Endothelial cell (in vitro differentiated cells): Measurements from ENCODE around the gene PLPPR5. TPM values are rescaled to one million over a fixed set of nuclear protein-coding genes. Genes with fewer than 3 reads are reported as not detected.

Experiments used
- DNase-seq: peaks from one replicate; pipeline ENCODE4 v3.0.0; 2021; ENCODE audit warnings: low spot score
- H3K27ac Mint-ChIP-seq: one replicate; pipeline ENCODE4 v1.8.0; 2021; ENCODE audit warnings: mixed read lengths, inconsistent platforms; ENCODE audit not compliant: unreplicated experiment
- H3K27me3 Mint-ChIP-seq: one replicate; pipeline ENCODE4 v1.8.0; 2021; ENCODE audit warnings: mild to moderate bottlenecking, moderate library complexity, mixed read lengths, inconsistent platforms; ENCODE audit not compliant: unreplicated experiment
- H3K36me3 Mint-ChIP-seq: one replicate; pipeline ENCODE4 v1.8.0; 2021; ENCODE audit warnings: mild to moderate bottlenecking, low read depth, mixed read lengths, inconsistent platforms; ENCODE audit not compliant: unreplicated experiment
- H3K4me1 Mint-ChIP-seq: one replicate; pipeline ENCODE4 v1.8.0; 2021; ENCODE audit warnings: mild to moderate bottlenecking, mixed read lengths, inconsistent platforms; ENCODE audit not compliant: unreplicated experiment
- H3K4me3 Mint-ChIP-seq: one replicate; pipeline ENCODE4 v1.8.0; 2021; ENCODE audit warnings: mild to moderate bottlenecking, mixed read lengths, inconsistent platforms; ENCODE audit not compliant: unreplicated experiment
- H3K9me3 Mint-ChIP-seq: one replicate; pipeline ENCODE4 v1.8.0; 2021; ENCODE audit warnings: mixed read lengths, inconsistent platforms; ENCODE audit not compliant: unreplicated experiment
- CTCF ChIP-seq: fragments of 200-600 bp; sonication (generic); IDR thresholded peaks from one replicate; pipeline ENCODE4 v1.5.0; 2021; ENCODE audit warnings: antibody characterized with exemption; ENCODE audit not compliant: unreplicated experiment
- total RNA-seq: library from RNA; stranded (reverse); fragmentation: NEBNext Ultra II Directional; extraction: Animal tissue kit (Norgen Biotek cat#: 25700); gene quantifications from one replicate; pipeline ENCODE4 v1.2.1, GENCODE V29; 2021; ENCODE audit not compliant: unreplicated experiment

The PLPPR5 gene
- total RNA-seq, 1 donor from 2014 or later = 1.1 TPM

GRCh38 chr1:98903726-98904125 is 100.9 kb downstream of the PLPPR5 start:
- Mint-ChIP-seq H3K9me3 (no peaks in the 10 kb centered on the region), H3K36me3 (no peaks in the 10 kb centered on the region), H3K4me3 (no peak overlapping the region), H3K27ac (no peak overlapping the region), H3K4me1 (no peaks in the 10 kb centered on the region), H3K27me3 (no peaks in the 10 kb centered on the region)
- no peak for DNase-seq
- TF ChIP-seq CTCF = no peak

GRCh38 chr1:98903261-98903660 is 101.4 kb downstream of the PLPPR5 start:
- H3K27me3 Mint-ChIP-seq = no peaks in the 10 kb centered on the region
- no peak for DNase-seq
- H3K27ac Mint-ChIP-seq = no peak overlapping the region
- no peak overlapping the region for H3K4me3 Mint-ChIP-seq
- TF ChIP-seq CTCF = no peak
- H3K4me1 Mint-ChIP-seq = no peaks in the 10 kb centered on the region
- H3K36me3 Mint-ChIP-seq = no peaks in the 10 kb centered on the region
- no peaks in the 10 kb centered on the region for H3K9me3 Mint-ChIP-seq

- H3K27me3 Mint-ChIP-seq = no peaks in the 10 kb centered on the region
- no peaks in the 10 kb centered on the region for H3K36me3 Mint-ChIP-seq
- H3K4me3 Mint-ChIP-seq = no peak overlapping the region
- H3K4me1 Mint-ChIP-seq = no peaks in the 10 kb centered on the region
- no peaks in the 10 kb centered on the region for H3K9me3 Mint-ChIP-seq
- DNase-seq = no peak
- H3K27ac Mint-ChIP-seq = no peak overlapping the region
- TF ChIP-seq CTCF = no peak
Measured at GRCh38 chr1:98898940-98899339, 105.7 kb downstream of the PLPPR5 start.

- H3K4me1 Mint-ChIP-seq = no peaks in the 10 kb centered on the region
- H3K27ac Mint-ChIP-seq = no peak overlapping the region
- H3K9me3 Mint-ChIP-seq = no peaks in the 10 kb centered on the region
- H3K27me3 Mint-ChIP-seq = no peaks in the 10 kb centered on the region
- H3K36me3 Mint-ChIP-seq = no peaks in the 10 kb centered on the region
- no peak for DNase-seq
- no peak for TF ChIP-seq CTCF
- H3K4me3 Mint-ChIP-seq = no peak overlapping the region
Measured at GRCh38 chr1:98897479-98897878, 107.2 kb downstream of the PLPPR5 start.

GRCh38 chr1:98896711-98897445 is 107.8 kb downstream of the PLPPR5 start:
- H3K36me3 Mint-ChIP-seq = no peaks in the 10 kb centered on the region
- no peak for TF ChIP-seq CTCF
- no peaks in the 10 kb centered on the region for H3K9me3 Mint-ChIP-seq
- H3K4me1 Mint-ChIP-seq = no peaks in the 10 kb centered on the region
- no peaks in the 10 kb centered on the region for H3K27me3 Mint-ChIP-seq
- no peak overlapping the region for H3K27ac Mint-ChIP-seq
- no peak for DNase-seq
- H3K4me3 Mint-ChIP-seq = no peak overlapping the region
